ENCODE results near the gene PLA2G2A.
"Not testable (repeated sequence)": the region's sequence is repeated elsewhere in the genome, so short reads cannot be mapped to it uniquely, and the experiment has no call there.

PLA2G2A gene
- 0 reads per million in 4 donors for total RNA-seq

- DNase-seq: no peak
These were observed at the start of gene PLA2G2A for GRCh38 chr1:19979494-19979977. Gene PLA2G2A (minus strand): TSS chr1:19979618. CDS start chr1:19978773, 845 bp downstream.

DNA sequence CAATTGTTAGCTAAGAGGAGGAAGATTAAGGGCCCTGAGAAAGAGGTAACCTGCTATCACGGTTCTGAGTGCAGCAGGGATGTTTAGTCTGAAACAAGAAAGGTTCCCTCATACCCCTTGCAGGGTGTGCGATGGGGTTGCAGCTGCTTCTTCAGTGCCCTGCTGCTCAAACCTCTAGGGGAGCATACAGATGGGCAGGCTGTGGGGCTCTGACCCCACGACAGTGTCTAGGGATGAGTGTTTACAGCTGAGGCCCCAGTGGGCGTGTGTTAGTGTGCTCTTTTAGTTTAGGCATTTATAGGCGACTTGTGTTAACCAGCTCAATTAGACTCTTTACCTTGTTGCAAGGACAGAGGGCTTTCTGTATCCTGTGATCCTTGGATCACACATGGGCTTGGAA is 49.3 kb upstream of the PLA2G2A start:
- DNase-seq: no peak

DNA sequence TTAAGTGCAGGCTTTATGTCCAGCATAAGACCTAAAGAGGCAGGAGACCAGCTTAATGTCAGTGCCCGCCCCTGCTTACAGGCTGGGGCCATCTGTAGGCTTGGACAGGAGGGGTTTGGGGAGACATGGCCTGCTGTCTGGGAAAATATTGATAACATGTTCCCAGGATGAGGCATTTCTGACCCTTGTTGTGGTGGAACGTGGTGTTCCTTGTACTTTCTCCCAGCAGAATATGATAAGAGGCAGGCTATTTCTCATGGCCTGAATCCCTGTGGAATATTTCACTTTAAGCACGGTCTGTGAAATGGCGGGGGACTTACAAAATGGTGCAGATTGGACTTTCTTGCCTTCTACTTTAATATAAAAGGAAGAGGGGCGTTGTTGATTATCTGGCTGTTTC is 48.7 kb upstream of the PLA2G2A start:
- DNase-seq: no peak

DNA sequence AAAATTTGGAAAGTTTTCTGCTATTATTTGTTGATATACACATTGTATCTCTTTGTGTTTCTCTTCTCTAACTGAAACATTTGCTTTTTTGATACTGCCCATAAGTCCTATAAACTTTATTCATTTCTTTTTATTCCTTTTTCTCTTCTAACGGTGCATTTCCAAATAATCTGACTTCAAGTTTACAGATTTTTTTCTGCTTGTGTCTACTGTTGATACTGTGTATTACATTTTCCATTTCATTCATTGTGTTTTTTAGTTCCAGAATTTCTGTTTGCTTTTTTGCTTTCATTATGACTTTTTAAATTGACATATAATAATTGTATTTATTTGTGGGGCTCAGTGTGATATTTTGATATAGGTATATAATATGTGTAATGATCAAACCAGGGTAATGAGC is 38.3 kb upstream of the PLA2G2A start:
- no peak for DNase-seq

DNA sequence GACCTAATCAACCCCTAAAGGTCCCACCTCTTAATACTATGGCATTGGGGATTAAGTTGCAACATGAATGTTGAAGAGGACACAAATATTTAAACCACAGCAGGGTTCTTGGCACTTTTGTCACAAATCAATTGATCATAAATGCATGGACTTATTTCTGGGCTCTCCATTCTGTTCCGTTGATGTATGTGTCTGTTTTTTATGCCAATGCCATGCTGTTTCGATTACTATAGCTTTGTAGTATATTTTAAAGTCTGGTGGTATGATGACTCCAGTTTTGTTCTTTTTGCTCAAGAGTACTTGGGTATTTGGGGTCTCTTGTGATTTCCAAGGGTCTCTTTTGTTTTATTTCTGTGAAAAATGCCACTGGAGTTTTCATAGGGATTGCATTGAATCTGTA is 34.7 kb upstream of the PLA2G2A start:
- DNase-seq: no peak

GRCh38 chr1:20010016-20010415 is 30.6 kb upstream of the PLA2G2A start:
- no peak for DNase-seq

GRCh38 chr1:20009212-20009611 is 29.8 kb upstream of the PLA2G2A start:
- no peak for DNase-seq

GRCh38 chr1:20008391-20008841 is 29.0 kb upstream of the PLA2G2A start:
- no peak for DNase-seq

- not testable (repeated sequence) for DNase-seq
These were observed 19.4 kb upstream of the PLA2G2A start for GRCh38 chr1:19998823-19999222.

GRCh38 chr1:19990689-19991088 is 11.3 kb upstream of the PLA2G2A start:
- no peak for DNase-seq

DNA sequence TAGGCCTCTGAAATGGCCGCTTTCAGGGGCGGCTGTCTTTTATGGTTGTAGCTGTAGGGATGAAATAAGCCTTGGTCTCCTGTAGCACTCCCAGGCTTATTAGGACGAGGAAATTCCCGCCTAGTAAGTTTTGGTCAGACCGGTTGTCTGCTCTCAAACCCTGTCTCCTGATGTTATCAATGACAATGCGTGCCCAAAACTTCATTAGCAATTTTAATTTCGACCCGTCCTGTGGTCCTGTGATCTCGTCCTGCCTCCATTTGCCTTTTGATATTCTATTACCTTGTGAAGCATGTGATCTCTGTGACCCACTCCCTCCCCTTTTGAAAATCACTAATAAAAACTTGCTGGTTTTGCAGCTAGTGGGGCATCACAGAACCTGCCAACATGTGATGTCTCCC is 10.8 kb upstream of the PLA2G2A start:
- not testable (repeated sequence) for DNase-seq

GRCh38 chr1:19988267-19989006 is 9.0 kb upstream of the PLA2G2A start:
- no peak for DNase-seq

GRCh38 chr1:19987719-19988118 is 8.3 kb upstream of the PLA2G2A start:
- DNase-seq: no peak

- not testable (repeated sequence) for DNase-seq
These were observed 5.1 kb upstream of the PLA2G2A start for GRCh38 chr1:19984409-19985016.

DNA sequence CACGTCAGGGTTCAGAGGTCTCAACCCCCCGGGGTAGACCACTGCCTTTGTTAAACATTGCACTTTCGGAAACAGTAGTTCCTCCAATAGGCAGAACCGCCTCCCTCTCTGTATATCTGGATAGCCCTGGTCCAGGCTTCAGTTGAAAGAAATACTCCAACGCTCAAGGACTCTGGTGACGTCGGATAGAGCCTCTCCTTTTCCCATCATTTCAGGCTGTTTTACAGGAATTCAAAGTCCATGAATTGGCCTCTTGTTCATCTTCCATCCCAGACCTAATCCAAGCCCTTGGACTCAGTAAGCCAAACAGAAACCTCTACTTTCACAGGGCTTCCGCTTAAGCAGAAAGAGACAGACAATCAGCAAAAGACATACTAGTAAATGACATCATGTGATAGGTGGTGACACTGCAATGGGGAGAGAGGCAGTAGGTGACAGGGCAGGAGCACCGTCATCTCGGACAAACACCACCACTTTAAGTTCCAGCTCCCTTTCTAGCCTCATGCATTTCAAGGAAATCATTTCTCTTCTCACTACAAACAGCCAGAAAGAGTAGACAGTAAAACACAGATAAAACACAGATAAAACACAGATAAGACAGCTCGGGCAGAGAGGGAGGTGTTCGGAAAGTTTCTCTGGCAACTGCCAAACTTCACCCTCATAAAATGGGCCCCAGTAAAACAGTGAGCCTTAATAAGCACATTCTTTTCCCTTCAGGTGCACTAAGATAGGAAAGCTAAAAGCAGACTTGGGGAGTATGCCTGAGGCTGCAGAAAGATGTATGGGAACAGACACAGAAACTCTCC is 2.3 kb upstream of the PLA2G2A start:
- peak in 1 of 5 donors; percentile 9 for DNase-seq

GRCh38 chr1:19981170-19981506 is 1.7 kb upstream of the PLA2G2A start:
- DNase-seq: no peak

- no peak for DNase-seq
These were observed 896 bp upstream of the PLA2G2A start for GRCh38 chr1:19980314-19980713.

DNA sequence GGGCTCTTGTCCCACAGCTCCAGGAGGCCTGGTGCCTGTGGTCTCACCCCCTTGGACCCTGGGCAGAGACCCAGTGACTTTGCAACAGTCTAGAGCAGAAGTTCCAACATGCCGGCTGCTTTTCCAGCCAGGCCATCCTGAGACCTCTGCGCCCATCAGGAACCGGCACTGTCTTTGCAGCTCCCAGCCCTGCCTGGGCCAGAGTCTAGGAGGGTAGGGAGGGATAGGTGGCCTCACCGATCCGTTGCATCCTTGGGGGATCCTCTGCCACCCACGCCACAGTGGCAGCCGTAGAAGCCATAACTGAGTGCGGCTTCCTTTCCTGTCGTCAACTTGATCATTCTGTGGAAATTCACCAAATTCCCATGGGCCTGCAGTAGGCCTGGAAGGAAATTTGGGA is 1.3 kb downstream of the PLA2G2A start:
- no peak for DNase-seq

GRCh38 chr1:19976317-19977003 is 3.0 kb downstream of the PLA2G2A start:
- DNase-seq: no peak

- DNase-seq: no peak
These were observed 3.8 kb downstream of the PLA2G2A start for GRCh38 chr1:19975423-19976193.

GRCh38 chr1:19974822-19975416 is 4.5 kb downstream of the PLA2G2A start:
- DNase-seq: peak in 1 of 5 donors; percentile 10

GRCh38 chr1:19973616-19974015 is 5.8 kb downstream of the PLA2G2A start:
- DNase-seq: no peak

Measured in T-helper 1 cell (primary cell).